Loucy (cell line): ENCODE results near the gene PRRX2.

Source experiments
- H2AFZ ChIP-seq: fragments of 200-600 bp; sonication (generic); 2 replicates; pipeline ENCODE4 v1.6.0; 2016; ENCODE audit warnings: antibody characterized with exemption, mild to moderate bottlenecking, low read length, moderate library complexity
- H3F3A ChIP-seq: fragments of 200-600 bp; 2 replicates; pipeline ENCODE4 v1.6.0; 2016; ENCODE audit warnings: antibody characterized with exemption, low read depth, mild to moderate bottlenecking
- H3K27me3 ChIP-seq: fragments of 200-600 bp; sonication (generic); 2 replicates; pipeline ENCODE4 v1.6.1; 2014; ENCODE audit warnings: low read length, mild to moderate bottlenecking; ENCODE audit not compliant: insufficient read depth, poor library complexity, severe bottlenecking
- H3K36me3 ChIP-seq: fragments of 200-600 bp; sonication (generic); 2 replicates; pipeline ENCODE4 v1.6.1; 2016; ENCODE audit warnings: low read length; ENCODE audit not compliant: insufficient read depth
- H3K4me1 ChIP-seq: fragments of 200-600 bp; sonication (generic); 2 replicates; pipeline ENCODE4 v1.5.1; 2014; ENCODE audit warnings: low read length, mild to moderate bottlenecking; ENCODE audit not compliant: insufficient read depth, poor library complexity, severe bottlenecking
- H3K4me2 ChIP-seq: fragments of 200-600 bp; sonication (generic); 2 replicates; pipeline ENCODE4 v1.6.0; 2014; ENCODE audit warnings: antibody characterized with exemption, low read length, low read depth, mild to moderate bottlenecking; ENCODE audit not compliant: poor library complexity, severe bottlenecking
- H3K4me3 ChIP-seq: fragments of 200-600 bp; sonication (generic); 2 replicates; pipeline ENCODE4 v1.5.1; 2014; ENCODE audit warnings: low read length, mild to moderate bottlenecking, mixed read lengths; ENCODE audit not compliant: poor library complexity, severe bottlenecking
- H3K79me2 ChIP-seq: fragments of 200-600 bp; sonication (generic); 2 replicates; pipeline ENCODE4 v1.6.1; 2014; ENCODE audit warnings: low read length; ENCODE audit not compliant: insufficient read depth
- H3K9ac ChIP-seq: fragments of 200-600 bp; sonication (generic); 2 replicates; pipeline ENCODE4 v1.6.0; 2014; ENCODE audit warnings: mild to moderate bottlenecking, low read depth, low read length, moderate library complexity; ENCODE audit not compliant: poor library complexity, severe bottlenecking
- H3K9me2 ChIP-seq: fragments of 200-600 bp; sonication (generic); replicated peaks from 2 replicates; pipeline ENCODE4 v1.6.1; 2016; ENCODE audit warnings: low read depth, low read length, mixed read lengths
- H3K9me3 ChIP-seq: fragments of 200-600 bp; sonication (generic); 2 replicates; pipeline ENCODE4 v1.6.1; 2014; ENCODE audit warnings: mild to moderate bottlenecking, antibody characterized with exemption, low read length, low read depth; ENCODE audit not compliant: insufficient read depth
- H4K20me1 ChIP-seq: fragments of 200-600 bp; sonication (generic); 2 replicates; pipeline ENCODE4 v1.6.0; 2014; ENCODE audit warnings: antibody characterized with exemption, low read length, mild to moderate bottlenecking; ENCODE audit not compliant: insufficient read depth, poor library complexity, severe bottlenecking
- EZH2phosphoT487 ChIP-seq: fragments of 200-600 bp; IDR thresholded peaks from 2 replicates; pipeline ENCODE4 v1.6.1; 2018; ENCODE audit warnings: antibody characterized with exemption, mild to moderate bottlenecking, moderate library complexity, borderline replicate concordance
- TF ChIP-seq, protein P1 (sequence below): fragments of 200-600 bp; sonication (generic); conservative IDR thresholded peaks from 2 replicates; pipeline ENCODE4 v1.5.1; 2014; ENCODE audit warnings: mild to moderate bottlenecking, antibody characterized with exemption, low read length

The PRRX2 gene

DNA sequence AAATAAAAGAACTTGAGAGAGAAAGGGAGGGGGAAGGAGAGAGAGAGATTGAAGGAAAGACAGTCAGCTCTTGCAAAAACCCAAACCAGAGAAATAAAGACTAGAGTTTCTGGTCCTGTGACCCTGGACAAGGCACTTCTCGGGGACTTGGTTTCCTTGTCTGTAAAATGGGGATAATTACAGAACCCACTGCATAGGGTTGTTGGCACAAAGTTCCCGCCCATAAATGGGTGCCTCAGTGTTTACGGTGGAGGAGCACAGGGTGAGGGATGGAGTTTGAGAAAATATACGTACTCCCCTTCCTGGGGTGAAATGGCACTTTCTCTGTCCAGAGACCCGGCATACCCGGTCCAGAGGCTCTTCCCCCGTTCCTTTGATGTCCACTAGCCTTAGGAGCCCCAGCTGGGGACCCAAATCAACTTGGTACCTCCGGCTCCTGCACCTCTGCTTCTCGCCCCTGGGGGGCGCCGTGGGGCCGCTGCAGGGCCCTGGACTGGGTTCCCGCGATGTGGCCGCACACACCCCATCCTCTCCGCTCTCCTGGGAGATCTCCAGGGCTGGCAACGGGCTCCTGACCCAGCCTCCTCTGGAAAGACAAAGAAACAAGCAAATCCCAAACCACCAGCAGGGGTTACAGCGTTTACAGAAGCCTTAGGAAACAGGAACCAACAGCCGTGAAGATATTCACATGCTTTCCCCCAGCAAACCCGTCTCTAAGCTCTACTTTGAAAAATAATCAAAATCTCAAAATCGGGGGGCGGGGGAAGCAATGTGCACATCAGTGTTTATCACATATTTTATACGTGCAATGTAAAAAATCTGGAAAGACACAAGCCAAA lies 61.1 kb downstream of the PRRX2 start:
- Histone ChIP-seq H3K4me3 (no peak overlapping the region), H3K79me2 (no peaks in the 10 kb centered on the region), H3K9me2 (no peaks in the 10 kb centered on the region), H4K20me1 (no peaks in the 10 kb centered on the region), H3K27me3 (no peaks in the 10 kb centered on the region), H3K9ac (no peak overlapping the region), H3K4me2 (no peak overlapping the region), H3K4me1 (no peaks in the 10 kb centered on the region), H3F3A (no peaks in the 10 kb centered on the region), H3K9me3 (no peaks in the 10 kb centered on the region), H3K36me3 (no peaks in the 10 kb centered on the region), H2AFZ (no peak overlapping the region)
- TF ChIP-seq EZH2phosphoT487: no peak
- TF ChIP-seq, protein P1, sequence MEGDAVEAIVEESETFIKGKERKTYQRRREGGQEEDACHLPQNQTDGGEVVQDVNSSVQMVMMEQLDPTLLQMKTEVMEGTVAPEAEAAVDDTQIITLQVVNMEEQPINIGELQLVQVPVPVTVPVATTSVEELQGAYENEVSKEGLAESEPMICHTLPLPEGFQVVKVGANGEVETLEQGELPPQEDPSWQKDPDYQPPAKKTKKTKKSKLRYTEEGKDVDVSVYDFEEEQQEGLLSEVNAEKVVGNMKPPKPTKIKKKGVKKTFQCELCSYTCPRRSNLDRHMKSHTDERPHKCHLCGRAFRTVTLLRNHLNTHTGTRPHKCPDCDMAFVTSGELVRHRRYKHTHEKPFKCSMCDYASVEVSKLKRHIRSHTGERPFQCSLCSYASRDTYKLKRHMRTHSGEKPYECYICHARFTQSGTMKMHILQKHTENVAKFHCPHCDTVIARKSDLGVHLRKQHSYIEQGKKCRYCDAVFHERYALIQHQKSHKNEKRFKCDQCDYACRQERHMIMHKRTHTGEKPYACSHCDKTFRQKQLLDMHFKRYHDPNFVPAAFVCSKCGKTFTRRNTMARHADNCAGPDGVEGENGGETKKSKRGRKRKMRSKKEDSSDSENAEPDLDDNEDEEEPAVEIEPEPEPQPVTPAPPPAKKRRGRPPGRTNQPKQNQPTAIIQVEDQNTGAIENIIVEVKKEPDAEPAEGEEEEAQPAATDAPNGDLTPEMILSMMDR: peak; percentile 67

DNA sequence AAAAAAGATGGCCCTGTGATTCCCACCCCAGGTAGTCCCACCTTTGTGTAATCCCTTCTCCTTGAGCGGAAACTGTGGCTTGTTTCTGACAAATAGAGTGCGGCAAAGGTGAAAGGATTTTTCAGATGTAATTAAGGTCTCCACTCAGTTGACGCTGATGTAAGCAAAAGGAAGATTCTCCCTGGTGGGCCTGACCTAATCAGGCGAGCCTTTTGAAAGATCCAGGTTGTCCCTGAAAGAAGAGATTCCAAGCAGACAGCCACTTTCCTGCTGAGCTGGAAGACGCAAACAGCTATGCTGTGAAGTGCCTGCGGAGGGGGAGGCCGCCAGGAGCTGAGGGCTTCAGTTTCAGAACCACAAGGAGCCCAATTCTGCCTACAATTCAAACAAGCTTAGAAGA lies 63.3 kb downstream of the PRRX2 start:
- Histone ChIP-seq H3K9me3 (no peaks in the 10 kb centered on the region), H3K9me2 (no peaks in the 10 kb centered on the region), H3K27me3 (no peaks in the 10 kb centered on the region), H2AFZ (no peak overlapping the region), H4K20me1 (no peaks in the 10 kb centered on the region), H3K79me2 (no peaks in the 10 kb centered on the region), H3K36me3 (no peaks in the 10 kb centered on the region), H3K4me1 (no peaks in the 10 kb centered on the region), H3K4me3 (no peak overlapping the region), H3K9ac (no peak overlapping the region), H3K4me2 (no peak overlapping the region), H3F3A (no peaks in the 10 kb centered on the region)
- TF ChIP-seq, protein P1: no peak
- no peak for TF ChIP-seq EZH2phosphoT487

DNA sequence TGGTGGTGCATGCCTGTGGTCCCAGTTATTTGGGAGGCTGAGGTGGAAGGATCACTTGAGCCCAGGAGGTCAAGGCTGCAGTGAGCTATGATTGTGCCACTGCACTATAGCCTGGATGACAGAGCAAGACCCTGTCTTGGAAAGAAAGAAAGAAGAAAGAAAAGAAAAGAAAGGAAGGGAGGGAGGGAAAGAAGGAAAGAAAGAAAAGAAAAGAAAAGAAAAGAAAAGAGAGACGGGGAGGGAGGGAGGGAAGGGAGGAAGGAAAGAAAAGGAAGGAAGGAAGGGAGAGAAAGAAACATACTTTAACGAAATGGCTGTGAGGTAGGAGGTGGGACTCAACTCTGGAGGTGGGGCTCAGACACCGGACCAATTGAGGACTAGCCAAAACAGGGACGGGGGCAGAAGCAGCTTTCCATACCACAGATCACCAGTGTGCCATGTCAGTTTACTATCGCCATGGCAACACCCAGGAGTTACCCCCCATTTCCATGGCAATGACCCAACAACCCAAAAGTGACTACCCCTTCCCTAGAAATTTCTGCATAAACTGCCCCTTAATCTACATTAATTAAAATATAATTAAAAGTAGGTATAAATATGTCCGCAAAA lies 66.1 kb downstream of the PRRX2 start:
- Histone ChIP-seq H4K20me1 (no peaks in the 10 kb centered on the region), H3K4me3 (no peak overlapping the region), H3K9ac (no peak overlapping the region), H2AFZ (no peak overlapping the region), H3K4me1 (no peaks in the 10 kb centered on the region), H3K36me3 (no peaks in the 10 kb centered on the region), H3F3A (no peaks in the 10 kb centered on the region), H3K79me2 (no peaks in the 10 kb centered on the region), H3K9me3 (no peaks in the 10 kb centered on the region), H3K4me2 (no peak overlapping the region), H3K27me3 (no peaks in the 10 kb centered on the region), H3K9me2 (no peaks in the 10 kb centered on the region)
- TF ChIP-seq EZH2phosphoT487: no peak
